Rectal smooth muscle tissue (tissue), 1 donor: Measurements from ENCODE around the gene NAA15.
"Not testable (repeated sequence)": the region's sequence is repeated elsewhere in the genome, so short reads cannot be mapped to it uniquely, and the experiment has no call there.

ENCODE experiments used
- H3K27ac ChIP-seq: one replicate; pipeline ENCODE4 v1.7.0; 2013; ENCODE audit warnings: low read depth, low read length, inconsistent platforms
- H3K27me3 ChIP-seq: one replicate; pipeline ENCODE4 v1.7.0; 2013; ENCODE audit warnings: low read length; ENCODE audit not compliant: control insufficient read depth, insufficient read depth
- H3K36me3 ChIP-seq: one replicate; pipeline ENCODE4 v1.7.0; 2013; ENCODE audit warnings: low read length; ENCODE audit not compliant: control insufficient read depth, insufficient read depth
- H3K4me1 ChIP-seq: one replicate; pipeline ENCODE4 v1.7.0; 2013; ENCODE audit warnings: low read length; ENCODE audit not compliant: control insufficient read depth, insufficient read depth
- H3K4me3 ChIP-seq: one replicate; pipeline ENCODE4 v1.7.0; 2013; ENCODE audit warnings: low read length
- H3K9ac ChIP-seq: one replicate; pipeline ENCODE4 v1.7.0; 2013; ENCODE audit warnings: low read length

Gene NAA15

GRCh38 chr4:139461022-139461628 is 159.8 kb downstream of the NAA15 start:
- no peaks in the 10 kb centered on the region for H3K27me3 ChIP-seq
- no peaks in the 10 kb centered on the region for H3K4me1 ChIP-seq
- H3K36me3 ChIP-seq: no peaks in the 10 kb centered on the region
- H3K27ac ChIP-seq: no peak overlapping the region
- no peak overlapping the region for H3K9ac ChIP-seq
- no peak overlapping the region for H3K4me3 ChIP-seq

DNA sequence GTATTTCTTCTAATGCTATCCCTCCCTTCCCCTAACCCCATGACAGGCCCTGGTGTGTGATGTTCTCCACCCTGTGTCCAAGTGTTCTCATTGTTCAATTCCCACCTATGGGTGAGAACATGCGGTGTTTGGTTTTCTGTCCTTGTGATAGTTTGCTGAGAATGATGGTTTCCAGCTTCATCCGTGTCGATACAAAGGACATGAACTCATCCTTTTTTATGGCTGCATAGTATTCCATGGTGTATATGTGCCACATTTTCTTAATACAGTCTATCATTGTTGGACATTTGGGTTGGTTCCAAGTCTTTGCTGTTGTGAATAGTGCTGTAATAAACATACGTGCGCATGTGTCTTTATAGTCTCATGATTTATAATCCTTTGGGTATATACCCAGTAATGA is 163.2 kb downstream of the NAA15 start:
- H3K9ac ChIP-seq, H3K27me3 ChIP-seq, H3K36me3 ChIP-seq, H3K4me3 ChIP-seq, H3K27ac ChIP-seq, H3K4me1 ChIP-seq: not testable (repeated sequence)

- H3K4me1 ChIP-seq: no peaks in the 10 kb centered on the region
- H3K4me3 ChIP-seq: no peak overlapping the region
- H3K36me3 ChIP-seq: no peaks in the 10 kb centered on the region
- no peaks in the 10 kb centered on the region for H3K27me3 ChIP-seq
- no peak overlapping the region for H3K9ac ChIP-seq
- H3K27ac ChIP-seq: no peak overlapping the region
Observed at GRCh38 chr4:139465922-139466321, 164.6 kb downstream of the NAA15 start.

- not testable (repeated sequence) for H3K9ac ChIP-seq, H3K4me3 ChIP-seq, H3K4me1 ChIP-seq, H3K27ac ChIP-seq, H3K36me3 ChIP-seq, H3K27me3 ChIP-seq
Observed at GRCh38 chr4:139468756-139469155, 167.5 kb downstream of the NAA15 start.

- H3K27ac ChIP-seq: no peak overlapping the region
- H3K9ac ChIP-seq: no peak overlapping the region
- H3K4me1 ChIP-seq: no peaks in the 10 kb centered on the region
- H3K27me3 ChIP-seq: no peaks in the 10 kb centered on the region
- H3K4me3 ChIP-seq: no peak overlapping the region
- H3K36me3 ChIP-seq: no peaks in the 10 kb centered on the region
Observed at GRCh38 chr4:139469216-139469615, 167.9 kb downstream of the NAA15 start.
